Activated T-helper 1 cell treated with Interleukin-2 at 50 U/mL for 16 hours (primary cell): ENCODE data around the gene PGK1.
A peak's percentile ranks its signal among the peaks of the same experiment; 100 is the strongest.
"Not testable (repeated sequence)": the region's sequence is repeated elsewhere in the genome, so short reads cannot be mapped to it uniquely, and the experiment has no call there.

Experiments
- DNase-seq: peaks from one replicate; pipeline ENCODE4 v3.0.0-alpha.2; 2020; ENCODE audit warnings: low read depth

PGK1 gene

DNA sequence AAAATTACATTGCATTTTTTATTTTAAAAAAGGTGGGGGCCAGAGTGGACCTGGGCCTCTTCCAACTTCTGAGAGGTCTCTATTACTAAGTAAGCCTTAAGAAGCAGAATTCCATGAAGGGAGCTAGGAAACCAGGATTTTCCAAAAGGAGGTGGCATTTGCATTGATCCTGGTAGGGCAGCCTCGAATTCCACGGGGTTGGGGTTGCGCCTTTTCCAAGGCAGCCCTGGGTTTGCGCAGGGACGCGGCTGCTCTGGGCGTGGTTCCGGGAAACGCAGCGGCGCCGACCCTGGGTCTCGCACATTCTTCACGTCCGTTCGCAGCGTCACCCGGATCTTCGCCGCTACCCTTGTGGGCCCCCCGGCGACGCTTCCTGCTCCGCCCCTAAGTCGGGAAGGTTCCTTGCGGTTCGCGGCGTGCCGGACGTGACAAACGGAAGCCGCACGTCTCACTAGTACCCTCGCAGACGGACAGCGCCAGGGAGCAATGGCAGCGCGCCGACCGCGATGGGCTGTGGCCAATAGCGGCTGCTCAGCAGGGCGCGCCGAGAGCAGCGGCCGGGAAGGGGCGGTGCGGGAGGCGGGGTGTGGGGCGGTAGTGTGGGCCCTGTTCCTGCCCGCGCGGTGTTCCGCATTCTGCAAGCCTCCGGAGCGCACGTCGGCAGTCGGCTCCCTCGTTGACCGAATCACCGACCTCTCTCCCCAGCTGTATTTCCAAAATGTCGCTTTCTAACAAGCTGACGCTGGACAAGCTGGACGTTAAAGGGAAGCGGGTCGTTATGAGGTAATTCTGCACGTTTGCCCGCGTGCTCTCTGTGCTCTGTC lies at the start of gene PGK1:
Gene PGK1 (plus strand): TSS at position 626 of the 824 bp plus-strand sequence. CDS start 93 bp downstream, at position 719.
- peak; percentile 88 for DNase-seq

- DNase-seq = no peak
Measured at GRCh38 chrX:78063687-78064086, 40.4 kb upstream of the PGK1 start.

- no peak for DNase-seq
Measured at GRCh38 chrX:78064152-78064551, 39.9 kb upstream of the PGK1 start.

GRCh38 chrX:78064698-78065601 lies 39.1 kb upstream of the PGK1 start:
- not testable (repeated sequence) for DNase-seq

- no peak for DNase-seq
Measured at GRCh38 chrX:78066110-78066509, 37.9 kb upstream of the PGK1 start.

DNA sequence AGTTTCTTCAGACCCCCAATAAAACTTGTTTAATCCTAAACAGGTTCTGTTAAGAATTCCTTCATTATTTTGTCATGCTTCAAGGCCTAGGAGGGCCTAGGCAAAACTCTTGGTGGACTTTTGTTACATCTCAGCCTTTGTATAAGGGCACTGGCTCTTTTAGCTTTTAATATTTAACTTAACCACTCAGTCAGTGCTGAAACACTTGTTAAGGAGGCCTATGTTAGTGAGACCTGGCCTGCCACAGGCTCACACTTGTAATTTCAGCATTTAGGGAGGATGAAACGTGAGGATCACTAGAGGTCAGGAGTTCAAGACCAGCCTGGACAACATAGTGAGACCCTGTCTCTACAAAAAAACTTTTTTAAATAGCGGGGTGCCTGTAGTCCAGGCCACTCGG lies 32.7 kb upstream of the PGK1 start:
- no peak for DNase-seq

- DNase-seq = not testable (repeated sequence)
Measured at GRCh38 chrX:78073147-78074077, 30.6 kb upstream of the PGK1 start.

DNA sequence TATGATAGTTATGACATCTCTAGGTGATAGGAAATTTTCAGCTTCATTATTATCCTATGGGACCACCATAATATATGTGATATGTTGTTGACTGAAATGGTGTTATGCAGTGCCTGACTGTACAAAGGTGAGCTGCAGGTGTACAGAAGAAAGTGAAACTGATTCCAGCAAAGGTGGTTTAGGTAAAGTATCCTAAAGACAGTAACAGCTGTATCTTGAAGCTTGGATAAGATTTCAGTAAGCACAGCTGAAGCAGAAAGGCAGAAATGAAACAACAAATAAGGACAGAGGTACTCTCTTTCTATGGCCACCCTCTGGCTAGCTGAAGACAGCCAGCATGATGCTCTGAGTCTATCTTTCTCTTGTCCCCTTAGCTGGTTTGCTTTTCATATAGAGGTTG lies 30.0 kb upstream of the PGK1 start:
- no peak for DNase-seq

DNA sequence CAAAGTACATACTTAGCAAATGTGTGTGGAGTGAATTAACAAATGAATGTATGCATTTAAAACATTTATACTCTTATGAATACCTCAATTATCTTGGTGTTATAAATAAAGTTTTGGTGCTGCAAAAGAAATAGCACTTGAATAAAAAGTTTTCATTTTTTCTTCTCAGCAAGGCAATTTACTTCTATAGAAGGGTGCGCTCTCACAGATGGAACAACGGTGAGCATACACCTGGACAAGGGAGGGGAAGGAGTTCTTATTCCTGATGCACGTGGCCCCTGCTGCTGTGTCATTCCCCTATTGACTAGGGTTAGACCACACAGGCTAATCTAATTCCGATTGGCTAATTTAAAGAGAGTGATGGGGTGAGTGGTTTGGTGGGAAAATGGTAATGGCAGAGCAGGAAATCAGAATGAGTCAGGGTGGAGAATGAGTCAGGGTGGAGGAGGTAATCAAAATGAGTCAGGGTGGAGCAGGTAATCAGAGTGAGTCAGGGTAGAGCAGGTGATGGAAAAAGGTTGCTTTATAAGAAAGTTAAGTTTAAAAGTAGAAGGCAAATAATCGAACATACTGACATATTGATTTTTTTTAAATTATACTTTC lies 28.2 kb upstream of the PGK1 start:
- DNase-seq = no peak

DNA sequence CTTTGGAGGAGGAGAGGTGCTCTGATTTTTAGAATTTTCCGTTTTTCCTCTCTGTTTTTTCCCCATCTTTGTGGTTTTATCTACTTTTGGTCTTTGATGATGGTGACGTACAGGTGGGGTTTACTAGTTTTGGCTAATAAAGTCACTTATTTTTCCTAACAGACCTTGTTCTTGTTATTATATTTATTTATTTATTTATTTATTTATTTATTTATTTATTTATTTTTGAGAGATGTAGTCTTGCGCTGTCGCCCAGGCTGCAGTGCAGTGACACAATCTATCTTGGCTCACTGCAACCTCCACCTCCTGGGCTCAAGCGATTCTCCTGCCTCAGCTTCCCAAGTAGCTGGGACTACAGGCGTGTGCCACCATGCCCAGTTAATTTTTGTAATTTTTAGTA lies 22.6 kb upstream of the PGK1 start:
- DNase-seq = not testable (repeated sequence)

DNA sequence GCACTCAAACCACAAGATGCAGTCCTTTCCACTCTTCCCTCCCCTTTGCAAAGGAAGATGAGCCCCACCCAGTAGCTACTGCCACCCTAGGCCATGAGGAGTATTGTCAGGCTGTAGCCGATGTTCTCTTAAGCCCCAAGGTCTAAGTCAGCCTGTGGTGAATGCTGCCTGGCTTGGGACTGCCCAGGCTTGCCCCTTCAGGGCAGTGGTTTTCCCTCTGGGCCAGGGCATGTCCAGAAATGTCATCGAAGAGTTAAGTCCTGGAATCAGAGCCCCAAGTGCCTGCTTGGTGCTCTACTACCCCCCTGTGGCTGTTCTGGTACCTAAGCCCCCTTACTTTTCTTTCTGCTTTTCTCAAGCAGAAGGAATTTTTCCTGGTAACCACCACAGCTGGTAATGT lies 11.8 kb upstream of the PGK1 start:
- DNase-seq = no peak

- DNase-seq = no peak
Measured at GRCh38 chrX:78098108-78098507, 5.9 kb upstream of the PGK1 start.

DNA sequence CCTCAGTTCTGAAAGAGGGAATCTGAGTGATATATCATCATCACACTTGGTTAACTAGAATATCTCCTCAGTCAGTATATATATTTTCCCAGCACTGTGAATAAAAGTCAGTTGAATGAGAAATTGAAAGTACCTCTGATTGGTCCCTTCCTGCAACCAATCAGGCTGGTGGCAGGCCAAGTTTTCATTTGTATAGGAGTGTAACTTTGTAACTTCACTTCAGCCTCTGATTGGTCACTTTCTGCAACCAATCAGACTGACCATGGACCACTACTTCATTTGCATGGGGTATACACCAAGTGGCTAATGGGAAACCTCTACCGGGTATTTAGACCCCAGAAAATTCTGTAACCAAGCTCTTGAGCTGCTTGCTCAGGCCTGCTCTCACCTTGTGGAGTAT lies 2.0 kb upstream of the PGK1 start:
- no peak for DNase-seq

GRCh38 chrX:78103001-78103622 lies 936 bp upstream of the PGK1 start:
- DNase-seq = no peak

DNA sequence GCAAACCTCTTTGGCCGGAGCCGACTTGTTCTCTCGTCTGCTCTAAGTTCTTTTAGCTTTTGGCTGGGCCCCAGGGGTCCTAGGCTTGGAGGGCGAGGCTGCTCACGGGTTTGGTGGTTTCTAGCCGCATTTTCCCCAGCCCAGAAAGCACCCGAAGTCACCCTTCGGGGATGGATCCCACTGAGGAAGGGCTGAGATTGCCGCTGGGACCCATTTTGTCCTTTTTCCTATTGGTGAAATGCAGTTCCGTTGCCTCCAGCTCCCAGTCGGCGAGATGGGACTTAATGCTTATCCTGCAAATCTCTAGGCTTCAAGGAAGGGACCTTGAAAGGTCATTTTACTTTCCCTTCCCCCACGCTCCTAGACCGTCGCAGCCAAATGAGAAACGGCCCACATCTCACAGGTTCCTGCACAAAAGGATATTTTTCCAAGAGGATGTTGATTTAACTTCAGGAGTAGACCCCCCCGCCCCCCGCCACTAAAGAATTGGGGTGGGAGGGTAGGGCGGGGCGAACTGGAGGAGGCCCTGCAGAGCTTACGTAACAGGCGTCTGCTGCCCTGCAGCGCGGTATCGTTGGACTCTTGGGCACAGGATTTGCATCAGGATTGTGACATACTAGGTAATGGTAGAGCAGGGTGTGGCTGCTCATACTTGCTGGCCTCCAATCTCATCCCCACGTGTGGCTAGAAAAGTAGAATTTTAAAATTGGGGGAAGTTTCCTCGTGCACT lies 564 bp downstream of the PGK1 start:
- no peak for DNase-seq

GRCh38 chrX:78105944-78106650 lies 2.0 kb downstream of the PGK1 start:
- DNase-seq = no peak

- no peak for DNase-seq
Measured at GRCh38 chrX:78106651-78106986, 2.6 kb downstream of the PGK1 start.

- no peak for DNase-seq
Measured at GRCh38 chrX:78109458-78109857, 5.4 kb downstream of the PGK1 start.

- no peak for DNase-seq
Measured at GRCh38 chrX:78111140-78111931, 7.3 kb downstream of the PGK1 start.
